ENCODE results near the gene ARMC7. TPM values are rescaled to one million over a fixed set of nuclear protein-coding genes. Genes with fewer than 3 reads are reported as not detected.

The ARMC7 gene
- total RNA-seq, 4 donors from 2014 or later: 7.5 to 15.5 (median 10.5) TPM

DNA sequence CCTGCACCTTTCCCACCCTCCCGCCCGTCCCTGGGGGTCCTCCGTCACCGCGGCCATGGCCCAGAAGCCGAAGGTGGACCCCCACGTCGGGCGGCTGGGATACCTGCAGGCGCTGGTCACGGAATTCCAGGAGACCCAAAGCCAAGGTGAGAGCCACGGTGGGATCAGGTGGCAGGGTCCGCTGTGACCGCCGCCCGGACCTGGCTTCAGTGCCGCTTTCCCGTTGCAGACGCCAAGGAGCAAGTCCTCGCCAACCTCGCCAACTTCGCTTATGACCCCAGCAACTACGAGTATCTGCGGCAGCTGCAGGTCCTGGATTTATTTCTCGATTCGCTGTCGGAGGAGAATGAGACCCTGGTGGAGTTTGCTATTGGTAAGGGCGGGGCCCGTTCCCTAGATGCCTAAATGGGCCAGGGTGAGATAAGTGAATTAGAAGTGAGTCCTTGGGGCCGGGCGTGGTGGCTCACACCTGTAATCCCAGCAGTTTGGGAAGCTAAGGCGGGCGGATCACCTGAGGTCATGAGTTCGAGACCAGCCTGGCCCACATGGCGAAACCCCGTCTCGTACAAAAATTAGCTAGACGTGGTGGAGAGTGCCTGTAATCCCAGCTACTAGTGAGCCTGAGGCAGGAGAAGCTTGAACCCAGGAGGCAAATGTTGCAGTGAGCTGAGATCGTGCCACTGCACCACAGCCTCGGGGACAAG lies 617 bp downstream of the ARMC7 start:
- no peaks in the 10 kb centered on the region for H3K36me3 ChIP-seq
- peak overlapping the region; percentile 71 for H3K27ac ChIP-seq
- H3K27me3 ChIP-seq: no peaks in the 10 kb centered on the region
- peaks cover 34% of the 10 kb centered on the region for H3K4me1 ChIP-seq
- TF ChIP-seq POLR2AphosphoS5 (IDR thresholded peaks at IDR 0.05) (no peak), EP300 (IDR thresholded peaks at IDR 0.05) (no peak), POLR2A (IDR thresholded peaks at IDR 0.05) (no peak)
- TF ChIP-seq, protein P1, sequence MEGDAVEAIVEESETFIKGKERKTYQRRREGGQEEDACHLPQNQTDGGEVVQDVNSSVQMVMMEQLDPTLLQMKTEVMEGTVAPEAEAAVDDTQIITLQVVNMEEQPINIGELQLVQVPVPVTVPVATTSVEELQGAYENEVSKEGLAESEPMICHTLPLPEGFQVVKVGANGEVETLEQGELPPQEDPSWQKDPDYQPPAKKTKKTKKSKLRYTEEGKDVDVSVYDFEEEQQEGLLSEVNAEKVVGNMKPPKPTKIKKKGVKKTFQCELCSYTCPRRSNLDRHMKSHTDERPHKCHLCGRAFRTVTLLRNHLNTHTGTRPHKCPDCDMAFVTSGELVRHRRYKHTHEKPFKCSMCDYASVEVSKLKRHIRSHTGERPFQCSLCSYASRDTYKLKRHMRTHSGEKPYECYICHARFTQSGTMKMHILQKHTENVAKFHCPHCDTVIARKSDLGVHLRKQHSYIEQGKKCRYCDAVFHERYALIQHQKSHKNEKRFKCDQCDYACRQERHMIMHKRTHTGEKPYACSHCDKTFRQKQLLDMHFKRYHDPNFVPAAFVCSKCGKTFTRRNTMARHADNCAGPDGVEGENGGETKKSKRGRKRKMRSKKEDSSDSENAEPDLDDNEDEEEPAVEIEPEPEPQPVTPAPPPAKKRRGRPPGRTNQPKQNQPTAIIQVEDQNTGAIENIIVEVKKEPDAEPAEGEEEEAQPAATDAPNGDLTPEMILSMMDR (IDR thresholded peaks at IDR 0.05): no peak
- H3K9me3 ChIP-seq: no peaks in the 10 kb centered on the region
- no peak for DNase-seq (ENCODE audit: low spot score in 2 of 2)
- WGBS: 20% methylated on average over 30 of the region's 40 CpGs
- H3K4me3 ChIP-seq: peak overlapping the region; percentile 87

DNA sequence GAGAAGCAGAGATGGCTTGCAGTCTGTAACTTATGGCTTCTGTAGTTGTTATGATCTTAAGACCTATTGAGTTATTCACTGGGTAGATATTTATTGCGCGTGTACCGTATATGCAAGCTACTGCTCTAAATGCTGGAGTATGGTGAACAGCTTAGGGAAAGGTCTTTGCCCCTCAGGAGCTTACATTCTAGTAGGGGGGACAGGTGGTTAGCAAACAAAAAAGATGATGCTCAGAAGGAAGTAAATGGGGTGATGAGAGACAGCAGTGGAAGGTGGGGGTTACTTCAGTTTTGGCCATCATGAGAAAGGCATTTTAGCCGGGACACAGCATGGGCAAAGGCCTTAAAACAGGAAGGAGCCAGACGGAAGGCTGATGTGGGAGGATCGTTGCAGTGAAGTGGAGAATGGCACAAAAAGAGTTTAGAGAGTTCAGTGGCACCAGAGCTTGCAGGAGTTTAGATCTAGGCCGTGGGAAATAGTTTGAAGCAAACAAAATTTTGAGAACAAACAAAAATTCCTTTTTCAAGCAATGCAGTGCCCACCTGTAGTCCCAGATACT lies 2.1 kb downstream of the ARMC7 start:
- Histone ChIP-seq H3K27me3 (no peaks in the 10 kb centered on the region), H3K4me1 (peaks cover 43% of the 10 kb centered on the region), H3K4me3 (no peak overlapping the region), H3K27ac (no peak overlapping the region), H3K9me3 (no peaks in the 10 kb centered on the region), H3K36me3 (no peaks in the 10 kb centered on the region)
- WGBS: 82% methylated on average over 7 of the region's 7 CpGs
- TF ChIP-seq, protein P1 (IDR thresholded peaks at IDR 0.05): no peak
- no peak for TF ChIP-seq EP300 (IDR thresholded peaks at IDR 0.05)
- no peak for TF ChIP-seq POLR2AphosphoS5 (IDR thresholded peaks at IDR 0.05)
- no peak for TF ChIP-seq POLR2A (IDR thresholded peaks at IDR 0.05)
- DNase-seq (ENCODE audit: low spot score in 2 of 2): no peak

- Histone ChIP-seq H3K27ac (peak overlapping the region; percentile 84), H3K9me3 (no peaks in the 10 kb centered on the region), H3K4me3 (peak overlapping the region; percentile 47), H3K4me1 (peaks cover 40% of the 10 kb centered on the region), H3K27me3 (no peaks in the 10 kb centered on the region), H3K36me3 (no peaks in the 10 kb centered on the region)
- TF ChIP-seq POLR2AphosphoS5 (IDR thresholded peaks at IDR 0.05) (peak in 1 of 3 donors; percentile 22), EP300 (IDR thresholded peaks at IDR 0.05) (no peak)
- TF ChIP-seq, protein P1 (IDR thresholded peaks at IDR 0.05): peak; percentile 92 to 97
- peak; percentile 96 for DNase-seq (ENCODE audit: low spot score in 2 of 2)
- 5% methylated on average over 9 of the region's 22 CpGs for WGBS
These were observed 4.2 kb downstream of the ARMC7 start for GRCh38 chr17:75113798-75114551.

DNA sequence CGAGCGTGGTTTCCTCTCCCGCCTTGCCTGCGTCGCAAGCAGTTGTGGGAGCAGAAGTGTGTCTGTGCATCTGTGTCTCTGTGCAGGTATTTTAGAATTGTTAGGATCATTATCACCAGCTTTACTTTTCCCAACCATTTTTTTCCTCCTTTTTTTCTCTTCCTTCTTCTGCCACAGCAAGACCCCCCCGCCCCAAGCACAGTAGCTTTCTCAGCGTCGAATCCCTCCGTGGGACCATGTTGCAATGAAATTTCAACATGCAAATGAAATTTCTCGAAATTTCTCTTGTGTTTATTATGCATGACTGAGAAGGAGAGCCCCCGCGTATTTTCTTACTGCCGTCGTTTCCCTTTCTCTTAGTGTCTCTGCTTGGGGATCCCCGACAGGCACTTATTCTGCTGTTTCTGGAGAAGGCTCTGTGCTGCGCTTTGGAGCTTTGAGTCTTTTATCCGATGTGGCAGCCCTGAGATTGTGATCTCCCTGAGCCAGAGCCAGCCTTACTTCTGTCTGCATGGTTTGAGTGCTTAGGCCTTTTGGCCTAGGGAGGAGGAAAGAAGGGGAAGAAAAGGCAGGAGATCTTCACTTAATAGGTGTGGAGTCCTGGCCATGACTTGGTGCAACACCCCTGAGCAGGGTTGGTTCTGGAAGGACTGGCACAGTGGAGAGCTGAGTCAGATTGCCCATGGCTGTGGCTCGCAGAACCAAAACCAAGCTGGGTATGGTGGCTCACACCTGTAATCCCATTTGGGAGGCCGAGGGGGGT lies 5.0 kb downstream of the ARMC7 start:
- peak overlapping the region; percentile 84 for H3K27ac ChIP-seq
- H3K4me3 ChIP-seq: peak overlapping the region; percentile 47
- peaks cover 34% of the 10 kb centered on the region for H3K4me1 ChIP-seq
- no peaks in the 10 kb centered on the region for H3K9me3 ChIP-seq
- WGBS: 39% methylated on average over 19 of the region's 19 CpGs
- TF ChIP-seq POLR2AphosphoS5 (IDR thresholded peaks at IDR 0.05): no peak
- no peaks in the 10 kb centered on the region for H3K27me3 ChIP-seq
- DNase-seq (ENCODE audit: low spot score in 2 of 2): no peak
- no peaks in the 10 kb centered on the region for H3K36me3 ChIP-seq

- Histone ChIP-seq H3K36me3 (no peaks in the 10 kb centered on the region), H3K4me3 (no peak overlapping the region), H3K27ac (no peak overlapping the region), H3K27me3 (no peaks in the 10 kb centered on the region), H3K9me3 (no peaks in the 10 kb centered on the region), H3K4me1 (peaks cover 29% of the 10 kb centered on the region)
- TF ChIP-seq POLR2AphosphoS5 (IDR thresholded peaks at IDR 0.05): no peak
- TF ChIP-seq POLR2A (IDR thresholded peaks at IDR 0.05): no peak
- TF ChIP-seq EP300 (IDR thresholded peaks at IDR 0.05): no peak
- TF ChIP-seq, protein P1 (IDR thresholded peaks at IDR 0.05): no peak
- no peak for DNase-seq (ENCODE audit: low spot score in 2 of 2)
These were observed 5.8 kb downstream of the ARMC7 start for GRCh38 chr17:75115555-75115954.

Measured in suprapubic skin (tissue), 4 donors.